ENCODE measurements around the gene NME2. TPM values are rescaled to one million over a fixed set of nuclear protein-coding genes. Genes with fewer than 3 reads are reported as not detected.
A peak's percentile ranks its signal among the peaks of the same experiment; 100 is the strongest.
"Not testable (repeated sequence)": the region's sequence is repeated elsewhere in the genome, so short reads cannot be mapped to it uniquely, and the experiment has no call there.

NME2 gene
- 976 TPM for polyA plus RNA-seq (2012; ENCODE audit: insufficient read depth, insufficient read length)

GRCh38 chr17:51166198-51166986, at the start of gene NME2:
TSS of gene NME2 (plus strand) at chr17:51166411. CDS start at chr17:51166831, 420 bp downstream.
- H3K4me3 ChIP-seq (ENCODE audit: low read length): peak within 1 kb of the TSS; percentile 85
- DNase-seq (ENCODE audit: low read depth, low spot score): peak; percentile 43

- no peak for DNase-seq (ENCODE audit: low read depth, low spot score)
- H3K4me3 ChIP-seq (ENCODE audit: low read length): no peak overlapping the region
Measured at GRCh38 chr17:51118330-51119195, 47.6 kb upstream of the NME2 start.

GRCh38 chr17:51119415-51120356, 46.5 kb upstream of the NME2 start:
- peak; percentile 48 for DNase-seq (ENCODE audit: low read depth, low spot score)

GRCh38 chr17:51120357-51120738, 45.9 kb upstream of the NME2 start:
- no peak for DNase-seq (ENCODE audit: low read depth, low spot score)

More at GRCh38 chr17:51119415-51120356, 46.5 kb upstream of the NME2 start:
- peak overlapping the region; percentile 95 for H3K4me3 ChIP-seq (ENCODE audit: low read length)

GRCh38 chr17:51120739-51121619, 45.2 kb upstream of the NME2 start, which contains the start of gene SPAG9:
TSS of gene SPAG9 (minus strand) at chr17:51120868. CDS start at chr17:51120656, 212 bp downstream.
- peak; percentile 82 for DNase-seq (ENCODE audit: low read depth, low spot score)
- peak within 1 kb of the TSS; percentile 95 for H3K4me3 ChIP-seq (ENCODE audit: low read length)

More at GRCh38 chr17:51120357-51120738, 45.9 kb upstream of the NME2 start:
- peak overlapping the region; percentile 95 for H3K4me3 ChIP-seq (ENCODE audit: low read length)

GRCh38 chr17:51121620-51122472, 44.4 kb upstream of the NME2 start:
- no peak for DNase-seq (ENCODE audit: low read depth, low spot score)
- H3K4me3 ChIP-seq (ENCODE audit: low read length): peak overlapping the region; percentile 66

GRCh38 chr17:51122473-51123115, 43.6 kb upstream of the NME2 start:
- not testable (repeated sequence) for H3K4me3 ChIP-seq (ENCODE audit: low read length); DNase-seq (ENCODE audit: low read depth, low spot score)

- DNase-seq (ENCODE audit: low read depth, low spot score): no peak
- no peak overlapping the region for H3K4me3 ChIP-seq (ENCODE audit: low read length)
Measured at GRCh38 chr17:51124640-51125503, 41.3 kb upstream of the NME2 start.

- no peak for DNase-seq (ENCODE audit: low read depth, low spot score)
- no peak overlapping the region for H3K4me3 ChIP-seq (ENCODE audit: low read length)
Measured at GRCh38 chr17:51128076-51128475, 38.1 kb upstream of the NME2 start.

- no peak overlapping the region for H3K4me3 ChIP-seq (ENCODE audit: low read length)
- DNase-seq (ENCODE audit: low read depth, low spot score): no peak
Measured at GRCh38 chr17:51132964-51133319, 33.3 kb upstream of the NME2 start.

- DNase-seq (ENCODE audit: low read depth, low spot score): no peak
- no peak overlapping the region for H3K4me3 ChIP-seq (ENCODE audit: low read length)
Measured at GRCh38 chr17:51133365-51133764, 32.8 kb upstream of the NME2 start.

- no peak overlapping the region for H3K4me3 ChIP-seq (ENCODE audit: low read length)
- no peak for DNase-seq (ENCODE audit: low read depth, low spot score)
Measured at GRCh38 chr17:51135956-51136355, 30.3 kb upstream of the NME2 start.

GRCh38 chr17:51142597-51142996, 23.6 kb upstream of the NME2 start:
- H3K4me3 ChIP-seq (ENCODE audit: low read length): no peak overlapping the region
- DNase-seq (ENCODE audit: low read depth, low spot score): no peak

- DNase-seq (ENCODE audit: low read depth, low spot score): no peak
- H3K4me3 ChIP-seq (ENCODE audit: low read length): no peak overlapping the region
Measured at GRCh38 chr17:51144266-51145022, 21.8 kb upstream of the NME2 start.

GRCh38 chr17:51147650-51148049, 18.6 kb upstream of the NME2 start:
- no peak for DNase-seq (ENCODE audit: low read depth, low spot score)

More at GRCh38 chr17:51147650-51148049, 18.6 kb upstream of the NME2 start:
- H3K4me3 ChIP-seq (ENCODE audit: low read length): no peak overlapping the region

All from Jurkat, Clone E6-1 (cell line).